Muscle of leg (tissue), 11 donors: ENCODE data around the gene DKKL1. TPM values are rescaled to one million over a fixed set of nuclear protein-coding genes. Genes with fewer than 3 reads are reported as not detected.
"Not testable (repeated sequence)": the region's sequence is repeated elsewhere in the genome, so short reads cannot be mapped to it uniquely, and the experiment has no call there.

Experiments used
- DNase-seq: peaks from one replicate; pipeline ENCODE4 v3.0.0; 2013
- H3K27ac ChIP-seq: one replicate; pipeline ENCODE4 v1.5.1; 2013; ENCODE audit warnings: mild to moderate bottlenecking, low read length, control low read depth
- H3K27me3 ChIP-seq: one replicate; pipeline ENCODE4 v1.6.1; 2013; ENCODE audit warnings: low read length; ENCODE audit not compliant: control insufficient read depth, insufficient read depth
- H3K36me3 ChIP-seq: one replicate; pipeline ENCODE4 v1.6.1; 2013; ENCODE audit warnings: low read length; ENCODE audit not compliant: control insufficient read depth, insufficient read depth
- H3K4me1 ChIP-seq: one replicate; pipeline ENCODE4 v1.6.1; 2013; ENCODE audit warnings: low read length; ENCODE audit not compliant: control insufficient read depth, insufficient read depth
- H3K4me3 ChIP-seq: one replicate; pipeline ENCODE4 v1.5.1; 2013; ENCODE audit warnings: low read length, control low read depth
- H3K9me3 ChIP-seq: replicated peaks from 2 replicates; pipeline ENCODE4 v1.6.1; 2013; ENCODE audit warnings: low read depth, low read length; ENCODE audit not compliant: control insufficient read depth
- WGBS: methylation state at CpG from one replicate; pipeline ENCODE4 v1.1.5; 2013; ENCODE audit warnings: missing lambda C conversion rate; ENCODE audit not compliant: insufficient coverage; 5-methylcytosine and 5-hydroxymethylcytosine counted together
- polyA plus RNA-seq, 8 donors: library from polyadenylated mRNA; unstranded; fragments of 120-200 nt; gene quantifications; one replicate each; pipeline versions ENCODE4 v1.2.1 to v1.2.3, GENCODE V29; 2013; ENCODE audit warnings: inconsistent platforms in 1 of 8, low replicate concordance in 1 of 8; ENCODE audit not compliant: insufficient read length in 8 of 8, insufficient read depth in 1 of 8
- total RNA-seq: library from RNA; stranded (reverse); fragments of 120-200 nt; gene quantifications from one replicate; pipeline ENCODE4 v1.2.4, GENCODE V29; 2013

DKKL1 gene
- total and polyA plus RNA-seq, 9 donors: 1.4 to 4.0 (median 3.0) TPM

DNA sequence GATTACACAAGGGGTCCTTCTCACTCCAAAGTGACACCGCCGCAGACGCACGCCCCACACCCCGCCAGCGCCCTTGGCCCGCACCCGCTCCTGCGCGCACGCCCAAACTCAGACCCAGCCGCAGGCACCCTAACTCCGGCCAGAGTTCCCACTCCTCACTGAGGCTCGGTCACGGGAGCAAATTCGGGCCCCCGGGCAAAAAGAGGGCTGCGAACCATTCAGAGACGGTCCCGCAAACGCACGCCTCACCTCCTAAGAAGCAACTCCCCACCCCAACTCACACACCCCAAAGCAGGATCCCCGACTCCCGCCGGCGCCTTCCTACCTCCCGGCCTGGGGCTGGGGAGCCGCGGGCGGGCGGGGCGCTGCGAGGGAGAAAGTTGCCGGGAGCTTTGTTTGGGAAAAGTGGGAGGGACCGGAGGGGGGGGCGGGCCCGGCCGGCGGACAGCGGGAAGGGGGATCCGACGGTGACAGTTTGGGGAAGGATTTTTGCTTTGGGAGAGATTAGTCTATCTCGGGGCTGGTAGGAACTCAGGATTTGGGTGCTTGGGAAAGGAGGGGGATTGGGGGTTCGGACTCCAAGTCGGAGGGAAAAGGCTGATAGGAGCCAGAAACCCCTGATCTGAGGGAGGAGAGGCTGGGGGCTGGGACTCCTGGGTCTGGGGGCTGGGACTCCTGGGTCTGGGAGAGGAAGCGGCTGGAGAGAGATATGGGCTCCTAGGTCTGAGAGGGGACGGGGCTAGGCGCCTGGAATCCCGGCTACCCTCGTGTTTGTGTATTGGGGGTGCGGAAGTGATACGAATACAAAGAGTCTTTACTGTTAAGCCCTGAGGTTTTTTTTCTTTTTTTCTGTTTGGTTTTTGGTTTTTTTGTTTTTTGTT, 1.4 kb upstream of the DKKL1 start, which contains the start of gene TEAD2:
TEAD2 (minus strand) TSS at position 369 of the 881 bp plus-strand sequence. CDS start 2,341 bp downstream, outside the sequence.
- peak within 1 kb of the TSS; percentile 96 for H3K27ac ChIP-seq
- no peaks in the 10 kb centered on the region for H3K9me3 ChIP-seq
- DNase-seq: peak; percentile 93
- peaks cover 2% of the 10 kb centered on the region for H3K27me3 ChIP-seq
- WGBS: under 1% methylated on average over 45 of the region's 52 CpGs
- peak within 1 kb of the TSS; percentile 100 for H3K4me3 ChIP-seq
- H3K4me1 ChIP-seq: peaks cover 35% of the 10 kb centered on the region
- H3K36me3 ChIP-seq: peaks cover 24% of the 10 kb centered on the region

DNA sequence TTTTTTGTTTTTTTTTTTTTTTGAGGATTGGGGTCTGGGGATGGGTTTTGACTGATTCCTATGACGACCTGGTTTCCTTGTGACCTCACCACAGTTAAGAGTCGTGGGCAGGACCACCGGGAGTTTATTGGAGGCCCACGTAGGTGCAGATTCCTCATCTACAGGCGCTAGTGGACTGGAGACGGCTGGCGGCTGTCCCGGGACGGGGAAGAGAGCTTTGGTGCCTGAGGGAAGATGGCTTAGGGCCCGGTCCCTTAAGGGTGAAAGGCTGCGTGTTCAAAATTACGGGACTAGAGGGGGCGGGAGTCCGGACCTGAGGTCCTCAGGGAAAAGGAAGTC, 779 bp upstream of the DKKL1 start:
- WGBS: 0% methylated on average over 13 of the region's 14 CpGs
- DNase-seq: peak; percentile 80
- peak overlapping the region; percentile 100 for H3K4me3 ChIP-seq

DNA sequence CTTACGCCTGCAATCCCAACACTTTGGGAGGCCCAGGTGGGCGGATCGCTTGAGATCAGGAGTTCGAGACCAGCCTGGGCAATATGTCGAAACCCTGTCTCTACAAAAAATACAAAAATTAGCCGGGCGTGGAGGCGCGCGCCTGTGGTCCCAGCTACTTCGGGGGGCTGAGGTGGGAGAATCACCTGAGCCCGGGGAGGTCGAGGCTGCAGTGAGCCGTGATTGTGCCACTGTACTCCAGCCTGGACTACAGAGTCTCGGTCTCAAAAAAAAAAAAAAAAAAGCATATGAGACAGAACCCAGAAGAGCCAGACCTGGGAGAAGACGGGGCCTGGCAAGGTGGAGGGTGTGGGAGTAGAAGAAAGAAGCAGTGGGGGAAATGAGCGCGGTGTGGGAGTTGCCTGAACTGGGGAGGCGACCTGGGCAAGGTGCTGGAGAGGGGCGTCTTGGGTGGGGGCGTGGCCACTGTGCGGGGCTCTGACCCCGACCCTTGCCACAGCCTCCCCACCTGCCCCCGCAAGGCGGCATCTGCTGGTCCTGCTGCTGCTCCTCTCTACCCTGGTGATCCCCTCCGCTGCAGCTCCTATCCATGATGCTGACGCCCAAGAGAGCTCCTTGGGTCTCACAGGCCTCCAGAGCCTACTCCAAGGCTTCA, 533 bp downstream of the DKKL1 start:
- Histone ChIP-seq H3K9me3 (peaks cover 6% of the 10 kb centered on the region), H3K27me3 (peaks cover 2% of the 10 kb centered on the region), H3K36me3 (peaks cover 5% of the 10 kb centered on the region), H3K27ac (peak overlapping the region; percentile 96), H3K4me1 (peaks cover 30% of the 10 kb centered on the region), H3K4me3 (peak overlapping the region; percentile 100)
- 64% methylated on average over 19 of the region's 27 CpGs for WGBS
- no peak for DNase-seq

More for the DNA sequence above, 779 bp upstream of the DKKL1 start:
- Histone ChIP-seq H3K27me3 (peaks cover 2% of the 10 kb centered on the region), H3K27ac (peak overlapping the region; percentile 96), H3K9me3 (no peaks in the 10 kb centered on the region), H3K36me3 (peaks cover 19% of the 10 kb centered on the region), H3K4me1 (peaks cover 30% of the 10 kb centered on the region)

DNA sequence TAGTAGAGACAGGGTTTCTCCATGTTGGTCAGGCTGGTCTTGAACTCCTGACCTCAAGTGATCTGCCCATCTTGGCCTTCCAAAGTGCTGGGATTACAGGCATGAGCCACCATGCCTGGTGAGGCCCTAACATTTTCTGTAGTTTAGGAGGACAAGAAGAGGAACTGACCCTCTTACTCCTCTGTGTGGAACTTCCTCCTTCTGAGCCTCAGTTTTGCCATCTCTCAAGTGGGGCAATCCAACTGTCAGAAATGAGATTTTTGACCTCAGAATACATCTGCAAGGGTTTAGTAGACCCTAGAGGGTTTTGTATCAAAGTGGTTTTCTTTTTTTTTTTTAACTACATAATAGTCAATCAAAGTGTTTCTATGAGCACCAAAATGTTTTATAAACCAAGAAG, 2.4 kb downstream of the DKKL1 start:
- H3K4me1 ChIP-seq: peaks cover 18% of the 10 kb centered on the region
- H3K9me3 ChIP-seq: peaks cover 12% of the 10 kb centered on the region
- no peaks in the 10 kb centered on the region for H3K36me3 ChIP-seq
- H3K27me3 ChIP-seq: peaks cover 2% of the 10 kb centered on the region
- H3K27ac ChIP-seq: no peak overlapping the region
- H3K4me3 ChIP-seq: no peak overlapping the region
- no peak for DNase-seq

DNA sequence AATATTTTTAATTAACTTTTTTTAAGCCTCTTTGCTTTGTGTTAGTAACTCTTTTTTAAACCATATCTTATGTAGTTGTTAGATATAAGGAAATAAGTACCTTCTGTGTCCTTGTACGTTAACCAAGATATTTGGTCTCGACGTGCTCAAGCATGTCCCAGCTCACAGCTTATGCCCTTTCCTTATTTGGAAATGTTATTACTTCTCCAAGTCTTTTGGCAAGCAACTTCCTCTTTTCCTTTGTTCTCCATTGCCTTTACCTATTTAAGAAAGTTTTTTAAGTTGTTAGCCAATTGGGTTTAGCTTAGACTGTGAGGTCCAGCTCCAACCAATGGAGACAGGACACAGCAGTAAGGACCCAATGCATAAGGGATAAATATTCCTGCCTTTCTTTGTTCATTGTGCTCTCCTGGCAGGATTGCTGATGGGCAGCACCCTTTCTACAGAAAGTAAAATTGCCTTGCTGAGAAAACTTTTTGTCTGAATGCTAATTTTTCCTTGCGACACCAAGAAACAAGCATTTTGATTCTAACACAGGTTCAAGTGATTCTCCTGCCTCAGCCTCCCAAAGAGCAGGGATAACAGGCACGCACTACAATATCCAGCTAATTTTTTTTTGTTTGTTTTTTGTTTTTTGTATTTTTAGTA, 5.2 kb downstream of the DKKL1 start:
- H3K27ac ChIP-seq: no peak overlapping the region
- 100% methylated on average over 1 of the region's 5 CpGs for WGBS

DNA sequence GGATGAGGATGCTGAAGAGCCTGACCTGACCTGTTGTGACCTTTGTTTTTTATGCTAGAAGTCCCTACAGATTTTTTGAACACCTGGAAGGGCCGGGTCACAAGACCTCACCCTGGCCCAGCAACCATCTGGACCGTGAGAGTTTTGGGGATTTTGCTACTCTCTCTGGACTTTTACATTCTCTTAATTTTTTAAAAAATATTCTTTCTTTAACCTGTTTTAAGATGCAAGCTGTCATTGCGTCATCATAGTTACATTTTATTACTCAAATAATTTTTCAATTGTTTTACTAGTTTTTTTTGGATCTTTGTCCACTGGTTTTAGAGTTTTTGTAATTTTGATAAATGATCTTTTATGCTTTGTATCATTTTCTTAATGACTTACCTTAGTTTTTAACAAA, 7.5 kb downstream of the DKKL1 start:
- Histone ChIP-seq H3K27ac (no peak overlapping the region), H3K4me1 (no peaks in the 10 kb centered on the region), H3K4me3 (no peak overlapping the region), H3K36me3 (no peaks in the 10 kb centered on the region), H3K27me3 (no peaks in the 10 kb centered on the region), H3K9me3 (peaks cover 12% of the 10 kb centered on the region)
- 80% methylated on average over 1 of the region's 3 CpGs for WGBS
- no peak for DNase-seq

More for the DNA sequence above, 5.2 kb downstream of the DKKL1 start:
- Histone ChIP-seq H3K4me3 (no peak overlapping the region), H3K27me3 (no peaks in the 10 kb centered on the region), H3K9me3 (peaks cover 12% of the 10 kb centered on the region), H3K4me1 (peaks cover 2% of the 10 kb centered on the region), H3K36me3 (no peaks in the 10 kb centered on the region)
- DNase-seq: no peak

DNA sequence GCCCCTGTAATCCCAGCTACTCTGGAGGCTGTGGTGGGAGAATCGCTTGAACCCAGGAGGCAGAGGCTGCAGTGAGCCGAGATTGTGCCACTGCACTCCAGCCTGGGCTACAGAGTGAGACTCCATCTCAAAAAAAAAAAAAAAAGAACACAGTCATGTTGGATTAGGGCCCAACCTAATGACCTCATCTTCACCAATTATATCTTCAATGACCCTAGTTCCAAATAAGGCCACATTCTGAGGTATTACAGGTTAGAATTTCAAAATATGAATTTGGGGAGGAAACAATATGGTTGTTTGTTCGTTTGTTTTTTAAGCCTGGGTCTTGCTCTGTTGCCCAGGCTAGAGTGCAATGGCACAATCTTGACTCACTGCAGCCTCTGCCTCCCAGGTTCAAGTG, 9.5 kb downstream of the DKKL1 start:
- DNase-seq, H3K36me3 ChIP-seq, H3K27ac ChIP-seq, H3K27me3 ChIP-seq, H3K4me1 ChIP-seq, H3K4me3 ChIP-seq: not testable (repeated sequence)
- peaks cover 12% of the 10 kb centered on the region for H3K9me3 ChIP-seq
- WGBS: 83% methylated on average over 1 of the region's 3 CpGs

DNA sequence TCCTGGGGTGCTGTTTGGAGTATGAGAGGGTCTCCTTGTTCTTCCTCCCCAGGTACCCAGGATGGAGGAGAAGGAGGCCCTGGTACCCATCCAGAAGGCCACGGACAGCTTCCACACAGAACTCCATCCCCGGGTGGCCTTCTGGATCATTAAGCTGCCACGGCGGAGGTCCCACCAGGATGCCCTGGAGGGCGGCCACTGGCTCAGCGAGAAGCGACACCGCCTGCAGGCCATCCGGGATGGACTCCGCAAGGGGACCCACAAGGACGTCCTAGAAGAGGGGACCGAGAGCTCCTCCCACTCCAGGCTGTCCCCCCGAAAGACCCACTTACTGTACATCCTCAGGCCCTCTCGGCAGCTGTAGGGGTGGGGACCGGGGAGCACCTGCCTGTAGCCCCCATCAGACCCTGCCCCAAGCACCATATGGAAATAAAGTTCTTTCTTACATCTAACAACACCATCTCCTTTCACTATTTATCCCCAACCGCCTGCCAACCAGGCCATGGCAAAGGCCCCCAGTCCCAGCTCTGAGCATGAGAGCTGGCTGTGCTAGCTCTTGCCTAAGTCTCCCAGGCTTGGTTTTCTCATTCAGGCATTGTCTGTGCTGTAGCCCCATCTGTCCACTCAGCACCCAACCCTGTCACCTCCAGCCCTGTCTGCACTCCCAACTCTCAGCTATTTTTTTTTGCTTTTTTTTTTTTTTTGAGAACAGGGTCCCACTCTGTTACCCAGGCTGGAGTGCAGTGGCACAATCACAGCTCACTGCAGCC, 11.2 kb downstream of the DKKL1 start:
- Histone ChIP-seq H3K27me3 (no peaks in the 10 kb centered on the region), H3K9me3 (peaks cover under 1% of the 10 kb centered on the region), H3K4me1 (no peaks in the 10 kb centered on the region), H3K36me3 (no peaks in the 10 kb centered on the region), H3K4me3 (no peak overlapping the region), H3K27ac (no peak overlapping the region)
- WGBS: 79% methylated on average over 11 of the region's 16 CpGs
- no peak for DNase-seq

DNA sequence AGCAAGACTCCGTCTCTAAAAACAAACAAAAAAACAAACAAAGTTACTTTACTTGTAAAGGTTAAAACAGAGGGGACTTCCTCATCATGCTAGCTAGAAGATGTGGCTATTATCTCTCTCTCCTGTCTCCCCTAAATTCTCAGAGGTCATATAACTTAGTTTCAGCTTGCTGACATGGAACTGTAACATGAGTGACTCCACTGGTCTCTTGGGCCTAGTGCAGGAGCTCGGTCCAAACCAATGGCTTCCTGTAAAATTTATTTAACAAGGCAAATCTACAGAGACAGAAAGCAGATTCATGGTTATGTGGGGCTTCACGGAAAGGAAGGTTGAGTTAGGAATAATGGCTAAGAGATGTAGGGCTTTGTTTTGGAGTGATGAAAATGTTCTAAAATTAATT, 14.8 kb downstream of the DKKL1 start:
- no peak overlapping the region for H3K27ac ChIP-seq
- H3K36me3 ChIP-seq: no peaks in the 10 kb centered on the region
- WGBS: 20% methylated on average over 1 of the region's 3 CpGs

More for the DNA sequence above, 14.8 kb downstream of the DKKL1 start:
- no peaks in the 10 kb centered on the region for H3K27me3 ChIP-seq
- no peak overlapping the region for H3K4me3 ChIP-seq
- no peaks in the 10 kb centered on the region for H3K4me1 ChIP-seq
- peak; percentile 64 for DNase-seq
- peaks cover 10% of the 10 kb centered on the region for H3K9me3 ChIP-seq
